Endothelial cell of umbilical vein (primary cell): ENCODE data around the gene TBCD. TPM values are rescaled to one million over a fixed set of nuclear protein-coding genes. Genes with fewer than 3 reads are reported as not detected.

ENCODE experiments used
- BruUV-seq: library from RNA; stranded (reverse); fragments of 400-500 nt; replicated peaks from 2 replicates; lab custom pipeline; 2021; lab: Mats Ljungman, UMichigan
- CTCF ChIA-PET: fragments of 300-600, 350-600 bp; sonication (Branson Sonifier 250); formaldehyde crosslinking; loops from one replicate; lab custom pipeline; 2021; ENCODE audit warnings: antibody characterized with exemption, inconsistent platforms; lab: Charles Lee
- POLR2A ChIA-PET: fragments of 300-600, 350-600 bp; sonication (Branson Sonifier 250); formaldehyde crosslinking; loops from one replicate; lab custom pipeline; 2021; ENCODE audit warnings: antibody characterized with exemption, inconsistent platforms; lab: Charles Lee
- DNase-seq: peaks from one replicate; pipeline ENCODE4 v3.0.0-alpha.2; 2011; ENCODE audit warnings: low read depth, low spot score
- FAIRE-seq: peaks from 2 replicates; lab custom pipeline; 2011; peaks lifted over from hg19 to GRCh38; lab: Jason Lieb, UNC
- H2AFZ ChIP-seq: 2 replicates; pipeline ENCODE4 v1.6.0; 2012; ENCODE audit warnings: low read depth, low read length, control low read depth, inconsistent platforms
- H3K27ac ChIP-seq: 2 replicates; pipeline ENCODE4 v1.5.1; 2011; ENCODE audit warnings: low read depth, mild to moderate bottlenecking, control low read depth, low read length, moderate library complexity; ENCODE audit not compliant: insufficient read depth
- H3K27me3 ChIP-seq, 2 experiments: 2 replicates each; pipeline versions ENCODE4 v1.6.0 to v1.6.1; 2011; ENCODE audit warnings: low read length in 2 of 2, mixed read lengths in 1 of 2; ENCODE audit not compliant: control insufficient read depth in 2 of 2, insufficient read depth in 2 of 2
- H3K36me3 ChIP-seq, 2 experiments: 2 replicates in 1 of 2; 3 replicates in 1 of 2; pipeline ENCODE4 v1.5.1; 2011; ENCODE audit warnings: low read length in 2 of 2, mild to moderate bottlenecking in 1 of 2, moderate library complexity in 1 of 2; ENCODE audit not compliant: control insufficient read depth in 2 of 2, insufficient read depth in 2 of 2; ENCODE audit errors: extremely low read depth in 1 of 2
- H3K4me1 ChIP-seq: 3 replicates; pipeline ENCODE4 v1.5.1; 2011; ENCODE audit warnings: mild to moderate bottlenecking, low read length; ENCODE audit not compliant: control insufficient read depth, insufficient read depth; ENCODE audit errors: extremely low read depth
- H3K4me2 ChIP-seq: 2 replicates; pipeline ENCODE4 v1.6.1; 2011; ENCODE audit warnings: low read length, control low read depth, mixed read lengths; ENCODE audit not compliant: insufficient read depth
- H3K4me3 ChIP-seq, 3 experiments: fragments of 200-600 bp in 1 of 3; sonication (generic), shearing (Covaris generic) in 1 of 3; replicated peaks in 1 of 3; 2 replicates each; pipeline ENCODE4 v1.5.1; 2011 to 2016; ENCODE audit warnings: control low read depth in 3 of 3, low read length in 3 of 3, mild to moderate bottlenecking in 2 of 3, inconsistent platforms in 1 of 3, low read depth in 1 of 3, moderate library complexity in 1 of 3; ENCODE audit not compliant: insufficient read depth in 1 of 3
- H3K79me2 ChIP-seq: 2 replicates; pipeline ENCODE4 v1.6.0; 2012; ENCODE audit warnings: low read length, inconsistent platforms; ENCODE audit not compliant: control insufficient read depth, insufficient read depth
- H3K9ac ChIP-seq: replicated peaks from 2 replicates; pipeline ENCODE3; 2011; ENCODE audit warnings: low read length, control low read depth; ENCODE audit not compliant: insufficient read depth; ENCODE audit errors: extremely low read depth
- H3K9me1 ChIP-seq: replicated peaks from 3 replicates; pipeline ENCODE4 v1.6.0; 2011; ENCODE audit warnings: mild to moderate bottlenecking, low read length; ENCODE audit not compliant: control insufficient read depth, insufficient read depth; ENCODE audit errors: extremely low read depth
- H3K9me3 ChIP-seq: replicated peaks from 2 replicates; pipeline ENCODE4 v1.5.1; 2012; ENCODE audit warnings: low read length, inconsistent platforms; ENCODE audit not compliant: control insufficient read depth, insufficient read depth
- H4K20me1 ChIP-seq: replicated peaks from 2 replicates; pipeline ENCODE3; 2011; ENCODE audit warnings: mild to moderate bottlenecking, low read length; ENCODE audit not compliant: control insufficient read depth, insufficient read depth; ENCODE audit errors: extremely low read depth
- CTCF ChIP-seq, 2 donors: IDR thresholded peaks; 1 replicate in 1 of 2; 2 replicates in 1 of 2; pipeline ENCODE4 v1.5.1; 2011; ENCODE audit warnings: low read length in 2 of 2, mild to moderate bottlenecking in 2 of 2, moderate library complexity in 2 of 2, control low read depth in 1 of 2, inconsistent platforms in 1 of 2, low read depth in 1 of 2; ENCODE audit not compliant: insufficient read depth in 1 of 2; ENCODE audit errors: extremely low read depth in 1 of 2
- FOS ChIP-seq: IDR thresholded peaks from 2 replicates; pipeline ENCODE4 v1.6.1; 2011; ENCODE audit warnings: mild to moderate bottlenecking, low read length, moderate library complexity, borderline replicate concordance; ENCODE audit not compliant: insufficient read depth
- GATA2 ChIP-seq: IDR thresholded peaks from 2 replicates; pipeline ENCODE4 v1.7.0; 2011; ENCODE audit warnings: low read depth, mild to moderate bottlenecking, moderate library complexity, mixed read lengths, low read length; ENCODE audit not compliant: insufficient read length, insufficient read depth
- MAX ChIP-seq: IDR thresholded peaks from 2 replicates; pipeline ENCODE4 v1.6.1; 2011; ENCODE audit not compliant: insufficient read depth, insufficient read length
- POLR2A ChIP-seq: IDR thresholded peaks from 2 replicates; pipeline ENCODE4 v1.6.1; 2012; ENCODE audit warnings: low read depth, mild to moderate bottlenecking, control low read depth, low read length
- dilution Hi-C: fragments of 300-500 bp; cut with MboI; formaldehyde crosslinking; loops from one replicate; pipeline ENCODE4 v1.15.0; 2019; ENCODE audit warnings: low sequenced_read_pairs; ENCODE audit not compliant: extremely low pct_ligation_motif_present
- intact Hi-C: fragments of 100-400 bp; cut with micrococcal nuclease; formaldehyde crosslinking; loops from one replicate; pipeline ENCODE4 v1.10.0; 2022
- polyA plus RNA-seq, 4 experiments: library from polyadenylated mRNA; depleted of rRNA in 3 of 4; stranded (reverse) in 3 of 4; unstranded in 1 of 4; fragments of >200 nt; gene quantifications; 2 replicates each; pipeline versions ENCODE4 v1.2.1 to v1.2.3, GENCODE V29; 2011 to 2012; ENCODE audit warnings: missing spikeins in 1 of 4
- total RNA-seq: library from RNA; stranded (reverse); gene quantifications from 2 replicates; pipeline ENCODE4 v1.2.3, GENCODE V29; 2021

The TBCD gene
- total and polyA plus RNA-seq, 2 donors (not counting 3 experiments of a cell fraction or from before 2014, with no cell fraction given) = 121 to 145 TPM

GRCh38 chr17:82788206-82789001 is 36.5 kb downstream of the TBCD start:
- no peak overlapping the region for H3K4me2 ChIP-seq
- dilution Hi-C loops = no loop called here
- intact Hi-C loops = no loop called here
- H3K27me3 ChIP-seq = no peaks in the 10 kb centered on the region
- no peaks in the 10 kb centered on the region for H4K20me1 ChIP-seq
- TF ChIP-seq GATA2 (no peak), MAX (no peak)
- no TSS peak for BruUV-seq
- peaks cover 2% of the 10 kb centered on the region for H3K79me2 ChIP-seq
- H3K36me3 ChIP-seq = peaks cover 2 to 4% of the 10 kb centered on the region in 2 experiments
- ChIA-PET POLR2A (no interaction called here), CTCF (interaction anchor here (1.1 kb wide), 2 partner anchors 13 to 88 kb away, joined by 3 read pairs; no protein-coding TSS in a partner anchor)
- no peak overlapping the region for H3K27ac ChIP-seq
- no peaks in the 10 kb centered on the region for H3K9me3 ChIP-seq
- H3K9ac ChIP-seq = no peak overlapping the region
- no peak overlapping the region for H3K4me3 ChIP-seq
- no peak for FAIRE-seq
- no peak overlapping the region for H2AFZ ChIP-seq
- no peak for DNase-seq
- no peaks in the 10 kb centered on the region for H3K9me1 ChIP-seq
- no peaks in the 10 kb centered on the region for H3K4me1 ChIP-seq

- no peak overlapping the region for H3K9ac ChIP-seq
- CTCF ChIA-PET = interaction anchor here (0.8 to 1.1 kb wide), 3 partner anchors 14 to 124 kb away, joined by 3 read pairs; no protein-coding TSS in a partner anchor
- no peak overlapping the region for H3K27ac ChIP-seq
- no peaks in the 10 kb centered on the region for H3K27me3 ChIP-seq
- no peak for DNase-seq
- no TSS peak for BruUV-seq
- H3K4me2 ChIP-seq = no peak overlapping the region
- H2AFZ ChIP-seq = no peak overlapping the region
- H3K36me3 ChIP-seq = peaks cover 0 to 2% of the 10 kb centered on the region in 2 experiments
- intact Hi-C loops = no loop called here
- FAIRE-seq = no peak
- no peak for TF ChIP-seq CTCF (IDR thresholded peaks at IDR 0.05; ENCODE audit: extremely low read depth in 1 of 2, insufficient read depth in 1 of 2, low read depth in 1 of 2, low read length in 2 of 2)
- TF ChIP-seq FOS = no peak
- no peak for TF ChIP-seq GATA2
- TF ChIP-seq POLR2A = no peak
- POLR2A ChIA-PET = no interaction called here
- H3K4me1 ChIP-seq = no peaks in the 10 kb centered on the region
- H3K9me1 ChIP-seq = no peaks in the 10 kb centered on the region
- no peak overlapping the region for H3K4me3 ChIP-seq
- H3K79me2 ChIP-seq = peaks cover 2% of the 10 kb centered on the region
- H4K20me1 ChIP-seq = no peaks in the 10 kb centered on the region
- H3K9me3 ChIP-seq = no peaks in the 10 kb centered on the region
- dilution Hi-C loops = no loop called here
These were observed 37.3 kb downstream of the TBCD start for GRCh38 chr17:82789051-82789592.
